ENCODE data around the gene FGF14. TPM values are rescaled to one million over a fixed set of nuclear protein-coding genes. Genes with fewer than 3 reads are reported as not detected.
A peak's percentile ranks its signal among the peaks of the same experiment; 100 is the strongest.

Gene FGF14
- total RNA-seq, 1 donor from 2014 or later: not detected

- H3K36me3 ChIP-seq (ENCODE audit: control insufficient read depth, insufficient read depth, low read length): no peaks in the 10 kb centered on the region
- TF ChIP-seq, protein P1, sequence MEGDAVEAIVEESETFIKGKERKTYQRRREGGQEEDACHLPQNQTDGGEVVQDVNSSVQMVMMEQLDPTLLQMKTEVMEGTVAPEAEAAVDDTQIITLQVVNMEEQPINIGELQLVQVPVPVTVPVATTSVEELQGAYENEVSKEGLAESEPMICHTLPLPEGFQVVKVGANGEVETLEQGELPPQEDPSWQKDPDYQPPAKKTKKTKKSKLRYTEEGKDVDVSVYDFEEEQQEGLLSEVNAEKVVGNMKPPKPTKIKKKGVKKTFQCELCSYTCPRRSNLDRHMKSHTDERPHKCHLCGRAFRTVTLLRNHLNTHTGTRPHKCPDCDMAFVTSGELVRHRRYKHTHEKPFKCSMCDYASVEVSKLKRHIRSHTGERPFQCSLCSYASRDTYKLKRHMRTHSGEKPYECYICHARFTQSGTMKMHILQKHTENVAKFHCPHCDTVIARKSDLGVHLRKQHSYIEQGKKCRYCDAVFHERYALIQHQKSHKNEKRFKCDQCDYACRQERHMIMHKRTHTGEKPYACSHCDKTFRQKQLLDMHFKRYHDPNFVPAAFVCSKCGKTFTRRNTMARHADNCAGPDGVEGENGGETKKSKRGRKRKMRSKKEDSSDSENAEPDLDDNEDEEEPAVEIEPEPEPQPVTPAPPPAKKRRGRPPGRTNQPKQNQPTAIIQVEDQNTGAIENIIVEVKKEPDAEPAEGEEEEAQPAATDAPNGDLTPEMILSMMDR (IDR thresholded peaks at IDR 0.05; ENCODE audit: insufficient read depth, low read length, poor library complexity, severe bottlenecking): no peak
- H3K4me3 ChIP-seq (ENCODE audit: low read depth, low read length): no peak overlapping the region
- H3K27me3 ChIP-seq (ENCODE audit: control insufficient read depth, insufficient read depth, low read length): no peaks in the 10 kb centered on the region
- DNase-seq (ENCODE audit: low read depth): no peak
Measured at GRCh38 chr13:102039264-102039663, 362.6 kb downstream of the FGF14 start.

- no peak for DNase-seq (ENCODE audit: low read depth)
- Histone ChIP-seq H3K4me3 (ENCODE audit: low read depth, low read length) (no peak overlapping the region), H3K36me3 (ENCODE audit: control insufficient read depth, insufficient read depth, low read length) (no peaks in the 10 kb centered on the region), H3K27me3 (ENCODE audit: control insufficient read depth, insufficient read depth, low read length) (no peaks in the 10 kb centered on the region)
- TF ChIP-seq, protein P1 (IDR thresholded peaks at IDR 0.05; ENCODE audit: insufficient read depth, low read length, poor library complexity, severe bottlenecking): no peak
Measured at GRCh38 chr13:102038787-102039186, 363.1 kb downstream of the FGF14 start.

GRCh38 chr13:102035969-102036368 lies 365.9 kb downstream of the FGF14 start:
- H3K36me3 ChIP-seq (ENCODE audit: control insufficient read depth, insufficient read depth, low read length): no peaks in the 10 kb centered on the region
- H3K27me3 ChIP-seq (ENCODE audit: control insufficient read depth, insufficient read depth, low read length): no peaks in the 10 kb centered on the region
- no peak overlapping the region for H3K4me3 ChIP-seq (ENCODE audit: low read depth, low read length)
- TF ChIP-seq, protein P1 (IDR thresholded peaks at IDR 0.05; ENCODE audit: insufficient read depth, low read length, poor library complexity, severe bottlenecking): no peak
- DNase-seq (ENCODE audit: low read depth): peak; percentile 50

DNA sequence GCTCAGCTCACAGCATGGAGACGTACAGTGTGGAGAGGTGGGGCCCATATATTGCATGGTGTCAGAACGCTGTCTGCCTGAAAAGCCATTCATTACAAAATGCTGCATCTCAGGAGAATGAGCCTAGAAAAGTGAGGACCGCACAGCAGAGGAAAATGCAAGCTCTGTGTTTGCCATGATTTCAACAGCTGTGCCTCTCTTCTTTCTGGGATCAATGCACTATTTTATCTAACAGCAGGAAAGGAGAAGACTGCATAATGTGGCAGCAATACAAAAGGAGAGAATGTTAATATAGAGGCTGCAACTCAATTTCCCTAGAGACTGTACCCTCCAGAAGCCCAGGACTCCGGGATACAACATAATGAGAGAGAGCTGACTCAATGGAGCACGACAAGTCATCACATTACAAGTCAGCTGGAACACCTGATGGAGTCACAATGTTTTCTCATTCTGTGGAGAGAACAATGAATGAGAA lies 368.0 kb downstream of the FGF14 start:
- TF ChIP-seq, protein P1 (IDR thresholded peaks at IDR 0.05; ENCODE audit: insufficient read depth, low read length, poor library complexity, severe bottlenecking): no peak
- H3K4me3 ChIP-seq (ENCODE audit: low read depth, low read length): no peak overlapping the region
- no peaks in the 10 kb centered on the region for H3K27me3 ChIP-seq (ENCODE audit: control insufficient read depth, insufficient read depth, low read length)
- DNase-seq (ENCODE audit: low read depth): peak; percentile 41
- H3K36me3 ChIP-seq (ENCODE audit: control insufficient read depth, insufficient read depth, low read length): no peaks in the 10 kb centered on the region

DNA sequence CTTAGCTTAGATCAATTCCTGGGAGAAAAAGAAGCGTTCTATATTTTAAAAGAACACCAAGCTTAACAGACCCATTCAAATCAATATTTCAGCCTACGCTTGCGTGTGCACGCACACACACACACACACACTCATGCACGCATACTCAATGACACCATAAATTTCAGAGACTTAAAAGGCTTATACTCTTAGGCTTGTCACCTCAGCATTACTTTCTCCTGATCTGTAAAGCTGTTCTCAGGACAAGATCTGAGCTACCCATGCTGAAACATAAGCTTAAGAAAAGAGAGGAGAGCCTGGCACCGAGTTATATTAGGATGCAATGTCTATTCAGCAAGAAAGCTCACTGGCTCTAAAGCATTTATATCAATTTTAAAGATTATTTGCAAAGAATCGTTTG lies 368.5 kb downstream of the FGF14 start:
- Histone ChIP-seq H3K36me3 (ENCODE audit: control insufficient read depth, insufficient read depth, low read length) (no peaks in the 10 kb centered on the region), H3K4me3 (ENCODE audit: low read depth, low read length) (no peak overlapping the region), H3K27me3 (ENCODE audit: control insufficient read depth, insufficient read depth, low read length) (no peaks in the 10 kb centered on the region)
- TF ChIP-seq, protein P1 (IDR thresholded peaks at IDR 0.05; ENCODE audit: insufficient read depth, low read length, poor library complexity, severe bottlenecking): no peak
- no peak for DNase-seq (ENCODE audit: low read depth)

DNA sequence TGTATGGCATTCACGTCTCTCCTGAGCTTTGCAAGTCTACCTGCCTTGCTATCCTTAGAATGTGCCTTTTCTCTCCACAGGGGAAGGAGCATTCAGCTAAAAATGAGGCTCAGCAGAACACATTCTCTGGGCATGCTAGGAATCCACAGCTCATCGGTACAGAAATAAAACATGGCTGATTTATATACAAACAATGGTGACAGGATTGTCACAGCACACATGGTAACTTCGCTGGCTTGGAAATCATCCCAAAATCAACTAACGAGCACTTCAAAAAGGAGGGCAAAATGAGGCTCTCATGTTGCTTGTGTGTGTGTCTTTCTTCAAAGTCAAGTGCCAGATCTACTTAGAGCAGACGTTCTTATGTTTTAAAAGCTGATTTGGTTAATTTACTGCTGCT lies 373.0 kb downstream of the FGF14 start:
- H3K4me3 ChIP-seq (ENCODE audit: low read depth, low read length): no peak overlapping the region
- no peaks in the 10 kb centered on the region for H3K36me3 ChIP-seq (ENCODE audit: control insufficient read depth, insufficient read depth, low read length)
- TF ChIP-seq, protein P1 (IDR thresholded peaks at IDR 0.05; ENCODE audit: insufficient read depth, low read length, poor library complexity, severe bottlenecking): no peak
- no peak for DNase-seq (ENCODE audit: low read depth)
- no peaks in the 10 kb centered on the region for H3K27me3 ChIP-seq (ENCODE audit: control insufficient read depth, insufficient read depth, low read length)
